ENCODE results near the gene ATOSB.

DNA sequence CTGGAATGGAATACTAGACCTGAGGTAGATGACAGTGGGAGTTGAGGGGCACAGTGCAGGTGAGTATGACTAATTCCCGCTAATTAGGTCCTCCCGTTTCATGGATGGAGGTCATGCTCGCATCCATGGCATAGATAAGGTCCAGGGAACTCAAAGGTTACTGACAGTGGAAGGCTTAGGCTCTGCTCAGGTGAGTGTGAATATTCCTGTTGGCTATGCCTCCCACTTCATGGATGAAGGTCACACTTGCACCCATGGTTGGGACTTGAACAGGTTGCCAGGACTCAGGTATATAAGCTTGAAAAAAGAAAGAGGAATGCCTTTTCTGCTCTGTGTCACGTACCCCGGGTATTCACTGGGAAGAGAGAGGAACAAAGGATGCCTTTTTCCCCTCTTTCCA is 26.4 kb upstream of the ATOSB start:
- TF ChIP-seq ZNF302 (tag by site-specific recombination; IDR thresholded peaks at IDR 0.05; ENCODE audit: low read depth) (no peak), ZNF155 (tag by site-specific recombination; IDR thresholded peaks at IDR 0.05) (no peak), ZNF138 (tag by site-specific recombination; IDR thresholded peaks at IDR 0.05; ENCODE audit: borderline replicate concordance) (no peak), ZBTB20 (tag by site-specific recombination; IDR thresholded peaks at IDR 0.05) (no peak)
- TF ChIP-seq, protein P1, sequence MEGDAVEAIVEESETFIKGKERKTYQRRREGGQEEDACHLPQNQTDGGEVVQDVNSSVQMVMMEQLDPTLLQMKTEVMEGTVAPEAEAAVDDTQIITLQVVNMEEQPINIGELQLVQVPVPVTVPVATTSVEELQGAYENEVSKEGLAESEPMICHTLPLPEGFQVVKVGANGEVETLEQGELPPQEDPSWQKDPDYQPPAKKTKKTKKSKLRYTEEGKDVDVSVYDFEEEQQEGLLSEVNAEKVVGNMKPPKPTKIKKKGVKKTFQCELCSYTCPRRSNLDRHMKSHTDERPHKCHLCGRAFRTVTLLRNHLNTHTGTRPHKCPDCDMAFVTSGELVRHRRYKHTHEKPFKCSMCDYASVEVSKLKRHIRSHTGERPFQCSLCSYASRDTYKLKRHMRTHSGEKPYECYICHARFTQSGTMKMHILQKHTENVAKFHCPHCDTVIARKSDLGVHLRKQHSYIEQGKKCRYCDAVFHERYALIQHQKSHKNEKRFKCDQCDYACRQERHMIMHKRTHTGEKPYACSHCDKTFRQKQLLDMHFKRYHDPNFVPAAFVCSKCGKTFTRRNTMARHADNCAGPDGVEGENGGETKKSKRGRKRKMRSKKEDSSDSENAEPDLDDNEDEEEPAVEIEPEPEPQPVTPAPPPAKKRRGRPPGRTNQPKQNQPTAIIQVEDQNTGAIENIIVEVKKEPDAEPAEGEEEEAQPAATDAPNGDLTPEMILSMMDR (tag by site-specific recombination; IDR thresholded peaks at IDR 0.05), result no peak
- TF ChIP-seq, protein P2, sequence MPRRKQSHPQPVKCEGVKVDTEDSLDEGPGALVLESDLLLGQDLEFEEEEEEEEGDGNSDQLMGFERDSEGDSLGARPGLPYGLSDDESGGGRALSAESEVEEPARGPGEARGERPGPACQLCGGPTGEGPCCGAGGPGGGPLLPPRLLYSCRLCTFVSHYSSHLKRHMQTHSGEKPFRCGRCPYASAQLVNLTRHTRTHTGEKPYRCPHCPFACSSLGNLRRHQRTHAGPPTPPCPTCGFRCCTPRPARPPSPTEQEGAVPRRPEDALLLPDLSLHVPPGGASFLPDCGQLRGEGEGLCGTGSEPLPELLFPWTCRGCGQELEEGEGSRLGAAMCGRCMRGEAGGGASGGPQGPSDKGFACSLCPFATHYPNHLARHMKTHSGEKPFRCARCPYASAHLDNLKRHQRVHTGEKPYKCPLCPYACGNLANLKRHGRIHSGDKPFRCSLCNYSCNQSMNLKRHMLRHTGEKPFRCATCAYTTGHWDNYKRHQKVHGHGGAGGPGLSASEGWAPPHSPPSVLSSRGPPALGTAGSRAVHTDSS (tag by site-specific recombination; IDR thresholded peaks at IDR 0.05), result no peak
